ENCODE measurements around the gene TNS3.

DNA sequence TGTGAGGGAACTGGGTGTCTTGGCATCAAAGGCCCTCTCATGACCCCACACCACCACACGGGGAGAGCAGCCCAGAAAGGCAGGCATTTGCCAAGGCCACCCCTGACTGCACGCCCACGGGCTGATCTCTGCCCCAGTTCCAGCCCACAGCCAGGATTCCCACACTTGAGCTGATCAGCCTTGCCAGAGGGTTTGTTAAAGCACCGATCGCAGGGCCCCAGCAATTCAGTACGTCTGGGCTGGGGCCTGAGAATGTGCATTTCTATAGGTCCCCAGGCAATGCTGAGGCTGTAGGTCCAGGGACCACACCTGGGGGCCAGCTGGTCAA lies 103.9 kb downstream of the TNS3 start:
- no peak for TF ChIP-seq CTCF (IDR thresholded peaks at IDR 0.05)
- no peak for TF ChIP-seq MXI1 (IDR thresholded peaks at IDR 0.05; ENCODE audit: low read depth, low read length)
- no peak for TF ChIP-seq EP300 (IDR thresholded peaks at IDR 0.05; ENCODE audit: borderline replicate concordance in 1 of 2, low read depth in 1 of 2, low read length in 1 of 2)
- no peak for TF ChIP-seq POLR2AphosphoS5 (IDR thresholded peaks at IDR 0.05; ENCODE audit: low read depth, low read length)
- TF ChIP-seq YY1 (IDR thresholded peaks at IDR 0.05; ENCODE audit: low read depth) = no peak
- no peak for TF ChIP-seq TCF12 (IDR thresholded peaks at IDR 0.05)
- no peak for TF ChIP-seq GABPA (IDR thresholded peaks at IDR 0.05; ENCODE audit: low read depth)
- TF ChIP-seq, protein P1, sequence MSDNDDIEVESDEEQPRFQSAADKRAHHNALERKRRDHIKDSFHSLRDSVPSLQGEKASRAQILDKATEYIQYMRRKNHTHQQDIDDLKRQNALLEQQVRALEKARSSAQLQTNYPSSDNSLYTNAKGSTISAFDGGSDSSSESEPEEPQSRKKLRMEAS (IDR thresholded peaks at IDR 0.05; ENCODE audit: low read depth) = no peak

All from SK-N-SH (cell line).